GM19452 (cell line): ENCODE results near the gene TSNAX.

Experiments
- ATAC-seq: cut with Tn5 transposase; IDR thresholded peaks from one replicate; pipeline ENCODE4 v1.9.1; 2021; ENCODE audit not compliant: unreplicated experiment

TSNAX gene

DNA sequence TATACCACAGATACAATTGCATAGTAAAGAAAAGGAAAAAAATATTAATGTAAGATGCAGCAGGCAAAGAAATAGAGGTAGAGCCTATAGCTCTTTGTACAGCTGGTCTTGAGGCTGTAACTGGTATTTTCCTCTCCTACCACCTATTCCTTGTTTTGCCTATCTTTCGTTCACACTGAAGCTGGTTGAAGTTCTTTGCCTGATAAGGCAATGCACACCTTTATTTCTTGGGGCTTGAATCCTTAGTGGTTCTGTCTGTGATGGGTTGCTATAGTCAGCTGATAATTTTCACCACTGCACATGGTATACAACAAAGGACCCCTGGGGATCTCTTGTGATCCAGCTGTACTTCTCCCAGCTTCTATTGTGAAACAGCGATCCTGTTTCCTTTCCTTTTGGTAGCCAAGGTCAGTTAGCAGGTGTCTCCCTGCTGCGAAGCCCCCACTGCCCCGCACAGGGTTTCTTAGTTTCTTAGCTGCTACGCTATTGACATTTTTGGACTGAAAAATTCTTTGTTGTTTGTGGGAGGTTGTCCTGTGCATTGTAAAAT lies 9.9 kb upstream of the TSNAX start:
- no peak for ATAC-seq

DNA sequence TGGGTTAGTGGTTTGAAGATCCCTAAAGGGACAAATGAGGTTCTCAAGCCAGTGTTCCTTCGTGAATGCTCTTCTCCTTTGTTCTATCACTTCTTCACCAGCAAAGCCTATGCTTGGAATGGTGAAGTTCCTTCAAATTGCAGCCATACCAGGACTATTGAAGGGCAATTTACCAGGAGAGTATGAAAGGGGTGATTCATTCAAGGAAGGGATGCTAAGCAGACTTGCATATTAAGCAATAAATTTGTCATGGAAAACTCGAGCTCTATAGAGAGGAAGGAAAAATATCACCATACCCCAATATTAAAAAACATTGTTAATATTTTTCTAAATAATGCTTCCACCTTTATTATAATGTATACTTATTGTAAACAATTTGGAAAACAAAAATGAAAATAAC lies 9.3 kb upstream of the TSNAX start:
- no peak for ATAC-seq

DNA sequence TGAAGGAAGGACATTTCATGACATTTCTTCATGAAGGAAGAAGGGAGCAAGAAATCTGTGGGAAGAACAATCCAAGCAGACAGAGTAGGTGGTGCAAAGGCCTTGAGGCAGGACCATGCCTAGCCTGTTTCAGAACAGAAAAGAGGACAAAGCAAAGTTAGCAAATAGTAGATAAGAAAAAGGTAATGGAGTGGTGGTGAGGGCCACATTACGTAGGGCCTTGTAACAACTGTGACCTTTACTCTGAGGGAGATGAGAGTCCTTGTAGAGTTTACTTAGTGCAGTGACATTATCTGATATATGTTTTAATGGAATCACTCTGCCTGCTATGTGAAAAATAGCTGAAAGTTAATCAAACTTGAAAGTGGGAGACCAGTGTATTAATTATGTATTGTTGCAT lies 6.4 kb upstream of the TSNAX start:
- ATAC-seq, result no peak

DNA sequence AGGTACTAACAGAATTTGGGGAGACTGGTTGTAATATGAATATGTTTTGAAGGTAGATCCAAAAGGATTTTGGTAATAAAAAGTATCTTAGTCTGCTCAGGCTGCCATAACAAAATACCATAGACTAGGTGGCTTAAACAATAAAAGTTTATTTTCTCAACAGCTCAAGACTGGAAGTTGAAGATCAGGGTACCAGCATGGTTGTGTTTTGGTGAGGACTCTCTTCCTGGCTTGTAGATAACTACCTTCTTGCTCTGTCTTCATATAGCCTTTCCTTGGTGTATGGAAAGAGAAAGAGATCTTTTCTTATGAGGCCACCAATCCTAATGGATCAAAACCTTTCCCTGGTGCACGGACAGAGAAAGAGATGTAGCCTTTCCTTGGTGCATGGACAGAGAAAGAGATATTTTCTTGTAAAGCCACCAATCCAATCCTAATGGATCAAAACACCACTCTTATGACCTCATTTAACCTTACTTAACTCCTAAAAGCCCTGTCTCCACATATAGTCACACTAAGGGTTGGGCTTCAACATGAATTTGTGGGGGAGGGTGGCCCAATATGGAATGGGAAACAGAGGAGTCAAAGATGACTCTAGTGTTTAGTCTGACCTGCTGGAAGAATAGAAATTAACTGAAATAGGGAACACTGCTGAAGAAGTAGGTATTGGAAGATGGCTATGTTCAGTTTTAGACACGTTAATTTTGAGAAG lies 5.4 kb upstream of the TSNAX start:
- ATAC-seq, result no peak

DNA sequence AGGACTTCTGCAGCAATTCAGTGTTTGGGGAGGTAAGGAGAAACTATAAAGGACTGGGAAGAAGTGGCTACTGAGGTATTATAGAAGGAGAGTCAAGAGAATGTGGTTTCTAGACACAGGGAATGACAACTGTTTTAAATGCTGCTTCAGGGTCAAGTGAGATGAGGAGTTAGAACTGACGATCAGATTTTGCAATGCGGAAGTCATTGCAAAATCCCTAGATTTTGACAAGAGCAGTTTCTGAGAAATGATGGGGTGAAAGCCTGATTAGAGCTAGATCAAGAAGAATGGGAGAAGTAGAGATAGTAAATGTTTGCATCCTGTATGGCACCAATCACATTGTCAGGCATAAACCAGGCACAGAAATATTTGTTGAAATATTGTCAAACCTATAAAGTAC lies 4.7 kb upstream of the TSNAX start:
- ATAC-seq, result no peak

DNA sequence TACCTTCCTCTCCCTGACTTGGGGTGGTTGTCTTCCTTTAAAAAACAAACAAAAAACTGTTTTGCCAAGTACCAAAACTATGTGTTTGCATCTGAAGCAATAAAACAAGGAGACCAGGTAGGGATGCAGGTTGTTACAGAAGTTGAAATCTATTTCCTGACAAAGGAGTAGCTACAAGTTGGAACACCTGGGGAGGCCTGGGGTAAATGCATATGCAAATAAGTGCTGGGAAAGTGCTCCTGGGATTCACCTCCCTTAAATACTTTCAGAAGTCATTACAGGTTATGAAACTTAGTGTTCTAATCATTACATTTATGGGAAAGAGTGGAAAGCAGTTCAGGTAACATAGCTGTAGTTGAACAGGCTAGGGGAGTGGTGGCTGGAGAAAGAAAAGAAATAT lies 1.9 kb upstream of the TSNAX start:
- ATAC-seq, result no peak

DNA sequence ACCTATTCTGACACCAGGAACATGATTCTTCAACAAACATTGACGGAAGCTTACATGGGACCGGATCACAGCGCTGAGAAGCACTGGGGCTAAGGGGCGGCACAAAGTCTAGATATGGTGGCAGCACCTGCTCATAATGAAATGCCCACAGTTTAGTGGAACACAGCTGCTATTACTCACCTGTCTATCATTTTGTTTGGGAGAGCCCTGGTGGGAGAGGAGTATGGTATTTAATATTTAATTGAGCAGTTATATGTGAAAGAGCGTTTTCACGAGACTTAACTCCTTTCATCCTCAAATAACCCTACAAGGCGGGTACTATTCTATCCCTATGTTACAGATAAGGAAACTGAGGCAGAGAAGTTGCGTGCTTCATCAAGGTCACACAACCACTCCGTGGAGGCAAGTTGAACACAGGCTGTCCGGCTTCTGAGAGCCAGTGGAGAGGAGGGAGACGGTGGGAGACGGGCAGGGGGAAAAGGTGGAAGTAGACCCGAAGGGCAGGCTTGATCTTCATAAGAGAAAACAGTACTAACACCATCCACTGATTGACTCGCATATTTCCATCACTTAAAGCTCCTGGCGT lies 790 bp upstream of the TSNAX start:
- peak; percentile 14 for ATAC-seq

DNA sequence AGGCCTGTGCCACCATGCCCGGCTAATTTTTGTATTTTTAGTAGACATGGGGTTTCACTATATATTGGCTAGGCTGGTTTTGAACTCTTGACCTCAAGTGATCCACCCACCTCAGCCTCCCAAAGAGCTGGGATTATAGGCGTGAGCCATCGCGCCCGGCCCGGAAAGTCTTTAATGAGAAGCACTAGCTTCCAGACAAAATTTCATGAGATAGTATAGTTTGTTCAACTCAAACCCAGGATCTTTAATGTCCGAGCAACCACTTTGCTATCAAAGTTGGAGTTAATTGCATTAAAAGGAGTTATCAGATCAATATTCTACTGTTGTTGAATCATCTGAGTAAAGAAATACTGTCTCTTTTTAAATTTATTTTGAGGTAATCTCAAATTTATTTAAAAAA lies 4.8 kb downstream of the TSNAX start:
- no peak for ATAC-seq

DNA sequence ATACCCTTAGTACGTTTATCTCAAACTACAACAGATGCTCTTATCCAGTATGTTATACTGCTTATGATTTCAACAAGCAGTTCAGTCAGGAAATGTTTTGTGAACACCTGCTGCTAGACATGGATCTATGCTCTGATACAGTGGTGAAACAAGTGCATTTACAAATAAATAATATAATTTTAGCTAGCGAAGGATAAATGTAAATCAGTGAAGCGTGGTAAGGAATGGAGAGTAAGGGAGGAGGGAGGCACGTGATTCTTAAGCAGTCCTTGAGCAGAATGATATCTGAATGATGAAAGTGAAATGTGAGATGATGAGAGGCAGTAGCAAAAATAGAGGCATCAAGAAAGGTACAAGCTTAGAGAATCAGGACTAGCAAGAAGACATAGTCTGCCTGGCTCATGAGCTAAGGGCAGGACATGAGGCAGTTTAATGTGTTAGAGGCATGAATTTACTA lies 6.3 kb downstream of the TSNAX start:
- ATAC-seq, result no peak

DNA sequence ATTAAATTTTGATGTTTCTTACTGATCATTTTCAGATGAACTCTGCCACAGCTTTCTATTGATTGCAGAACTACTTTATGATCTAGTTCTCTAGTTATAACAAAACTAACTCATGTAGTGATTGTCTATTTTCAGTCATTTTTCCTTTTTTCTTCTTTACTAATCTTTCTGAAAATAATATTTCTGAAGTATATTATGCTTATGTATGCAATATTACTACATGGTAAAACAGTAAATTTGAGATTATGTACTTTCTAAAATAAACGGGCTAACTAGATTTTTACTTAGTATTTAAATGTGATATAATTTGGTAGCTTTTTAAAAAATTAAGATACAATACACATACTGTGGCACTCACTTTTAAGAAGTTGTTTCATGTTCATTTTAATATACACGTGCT lies 7.6 kb downstream of the TSNAX start:
- no peak for ATAC-seq

DNA sequence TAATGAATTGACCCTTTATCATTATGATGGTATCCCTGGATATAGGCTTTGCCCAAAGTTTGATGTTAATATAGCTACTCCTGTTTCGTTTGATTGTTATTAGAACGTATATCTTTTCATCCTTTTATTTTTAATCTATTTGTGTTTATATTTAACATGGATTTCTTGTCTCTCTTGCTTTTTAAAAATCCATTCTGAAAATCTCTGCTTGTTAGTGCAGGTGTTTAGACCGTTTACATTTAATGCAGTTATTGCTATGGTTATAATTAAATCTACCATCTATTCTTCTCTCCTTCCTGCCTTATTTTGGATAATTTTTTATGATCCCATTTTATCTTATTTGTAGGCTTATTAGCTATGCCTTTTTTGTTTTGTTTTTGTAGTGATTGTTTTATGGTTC lies 12.4 kb downstream of the TSNAX start:
- ATAC-seq, result no peak

DNA sequence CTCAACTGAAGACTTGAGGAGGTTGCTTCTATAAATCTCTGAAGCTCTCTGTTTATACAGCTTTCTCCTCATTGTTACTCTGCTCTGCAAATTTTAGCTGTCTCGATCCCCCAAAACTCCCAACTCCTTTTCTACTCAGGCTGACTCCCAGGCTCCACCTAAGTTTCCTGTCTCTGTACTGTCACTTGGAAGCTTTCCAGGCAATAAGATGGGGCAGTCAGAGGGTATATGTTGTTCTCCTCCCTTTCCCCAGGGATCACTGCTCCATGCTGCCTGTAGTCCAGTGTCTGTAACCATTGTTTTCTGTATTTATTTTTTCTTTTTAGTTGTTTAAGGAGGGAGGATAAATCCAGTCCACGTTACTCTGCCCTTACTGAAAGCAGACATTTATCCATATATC lies 13.4 kb downstream of the TSNAX start:
- no peak for ATAC-seq

DNA sequence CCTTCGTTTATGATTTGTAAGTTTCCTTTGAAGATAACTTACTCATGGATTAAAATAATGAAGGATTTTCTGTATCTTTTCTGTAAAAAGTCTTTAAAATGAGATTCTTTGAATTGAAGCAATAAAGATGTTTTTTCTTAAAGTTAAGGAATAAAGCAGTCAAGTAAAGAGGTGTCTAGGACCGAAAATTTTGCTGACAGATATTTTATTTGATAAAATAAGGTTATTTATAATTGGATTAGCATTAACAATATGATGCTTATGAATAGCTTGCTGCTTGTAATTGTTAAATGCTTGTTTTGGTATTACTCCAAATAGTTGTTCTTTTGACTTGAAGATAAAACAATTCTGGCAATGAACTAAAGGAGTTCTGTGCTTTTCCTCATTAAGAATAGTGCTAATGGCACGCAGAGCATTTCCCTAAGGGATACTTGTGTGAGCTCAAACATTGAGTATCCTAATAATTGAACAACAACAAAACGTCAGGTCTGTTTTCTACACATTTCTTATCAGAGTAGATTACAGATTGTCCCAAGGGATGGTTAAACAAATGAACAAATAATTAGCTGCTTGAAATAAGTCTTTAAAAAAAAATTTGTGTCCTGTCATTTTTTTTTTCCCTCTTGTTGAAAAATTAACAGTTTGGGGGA lies 16.6 kb downstream of the TSNAX start:
- no peak for ATAC-seq

DNA sequence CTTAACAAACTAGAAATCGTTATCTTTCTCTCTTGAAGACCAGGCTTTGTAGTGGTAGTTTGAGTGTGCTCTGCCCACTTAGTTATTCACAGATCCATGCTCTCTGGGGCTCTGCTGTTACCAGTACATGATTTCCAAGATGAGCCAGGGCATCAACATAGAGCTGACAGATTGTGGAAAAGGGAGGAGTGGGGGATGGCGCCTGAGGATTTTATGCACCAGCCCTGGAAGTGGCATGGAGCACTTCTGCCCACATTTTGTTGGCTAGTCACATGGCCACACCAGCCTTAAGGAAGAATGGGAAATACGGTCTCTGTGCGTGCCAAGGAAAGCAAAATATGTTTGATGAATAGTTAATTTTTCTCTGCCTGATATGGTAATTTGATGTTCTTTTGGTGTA lies 18.2 kb downstream of the TSNAX start:
- no peak for ATAC-seq

DNA sequence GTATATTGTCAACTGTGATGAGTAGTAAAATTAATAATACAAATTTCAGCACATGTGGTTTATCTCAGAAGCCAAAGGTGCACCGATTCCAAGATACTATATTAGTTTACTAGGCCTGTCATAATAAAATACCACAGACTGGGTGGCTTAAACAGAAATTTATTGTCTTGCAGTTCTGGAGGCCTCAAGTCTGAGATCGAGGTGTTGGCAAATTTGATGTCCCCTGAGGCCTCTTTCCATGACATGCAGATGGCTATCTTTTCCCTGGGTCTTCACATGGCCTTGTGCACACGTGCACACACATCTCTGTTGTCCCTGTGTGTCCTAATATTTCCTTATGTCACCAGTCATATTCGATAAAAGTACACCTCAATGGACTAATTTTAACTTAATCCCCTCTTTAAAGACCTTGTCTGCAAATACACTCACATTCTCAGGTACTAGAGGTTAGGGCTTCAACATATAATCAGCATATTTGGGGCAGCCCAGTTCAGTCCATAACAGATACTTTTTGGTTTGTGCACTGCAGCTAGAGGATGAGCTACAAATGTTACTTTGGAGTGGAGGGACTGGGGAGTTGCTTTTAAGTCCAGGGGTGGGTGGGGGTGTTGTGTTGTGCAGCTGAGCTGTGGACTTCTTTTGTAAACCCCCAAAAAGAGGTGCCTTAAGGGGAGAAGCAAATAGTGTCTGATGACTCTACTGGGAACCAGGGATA lies 21.4 kb downstream of the TSNAX start:
- ATAC-seq, result no peak

DNA sequence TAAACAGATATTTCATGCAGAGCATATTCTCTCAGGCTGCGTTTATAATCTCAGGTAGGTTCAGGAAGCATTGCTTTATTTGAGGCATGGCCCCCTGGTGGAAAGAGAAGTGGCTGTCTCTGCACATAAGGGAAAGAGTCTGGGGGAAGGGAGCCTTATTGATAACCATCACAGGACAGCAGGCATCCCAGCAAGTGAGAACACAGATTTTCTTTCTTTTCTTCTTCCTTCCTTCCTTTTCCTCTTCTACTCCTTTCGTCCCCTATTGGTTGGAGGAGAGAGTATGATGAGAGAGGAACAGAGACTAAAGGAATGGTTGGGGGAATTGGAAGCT lies 21.9 kb downstream of the TSNAX start:
- no peak for ATAC-seq

DNA sequence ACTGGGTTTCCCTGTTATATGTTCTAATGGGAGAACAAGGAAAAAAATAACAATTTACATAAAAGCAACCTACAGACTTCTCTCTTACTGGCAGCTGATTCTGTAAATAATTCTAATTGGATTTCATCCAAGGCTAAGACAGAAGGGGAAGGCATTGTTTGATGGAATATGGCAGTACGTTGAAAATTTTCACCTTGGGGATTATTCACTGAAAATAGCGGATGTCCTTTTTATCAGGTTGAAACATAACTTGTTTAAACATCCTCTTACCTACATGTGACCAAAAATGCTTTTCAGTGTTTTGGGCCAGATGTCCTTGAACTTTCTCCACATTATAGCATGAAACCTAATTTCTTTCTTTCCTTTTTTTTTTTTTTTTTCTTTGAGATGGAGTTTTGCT lies 24.9 kb downstream of the TSNAX start:
- no peak for ATAC-seq

DNA sequence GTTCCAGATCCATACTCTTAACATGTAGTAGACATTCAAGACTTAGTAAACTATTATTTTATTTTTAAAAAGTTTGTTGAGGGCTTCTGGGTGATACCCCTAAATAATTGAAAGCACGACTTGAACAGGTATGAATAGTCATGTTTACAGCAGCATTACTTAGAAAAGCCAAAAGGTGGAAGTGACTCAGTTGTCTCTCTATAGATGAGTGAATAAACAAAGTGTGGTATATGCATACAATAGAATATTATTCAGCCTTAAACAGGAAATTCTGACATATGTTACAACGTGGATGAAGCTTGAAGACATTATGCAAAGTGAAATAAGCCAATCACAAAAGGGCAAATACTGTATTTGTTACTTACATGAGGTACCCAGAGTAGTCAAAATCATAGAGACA lies 26.5 kb downstream of the TSNAX start:
- ATAC-seq, result no peak

DNA sequence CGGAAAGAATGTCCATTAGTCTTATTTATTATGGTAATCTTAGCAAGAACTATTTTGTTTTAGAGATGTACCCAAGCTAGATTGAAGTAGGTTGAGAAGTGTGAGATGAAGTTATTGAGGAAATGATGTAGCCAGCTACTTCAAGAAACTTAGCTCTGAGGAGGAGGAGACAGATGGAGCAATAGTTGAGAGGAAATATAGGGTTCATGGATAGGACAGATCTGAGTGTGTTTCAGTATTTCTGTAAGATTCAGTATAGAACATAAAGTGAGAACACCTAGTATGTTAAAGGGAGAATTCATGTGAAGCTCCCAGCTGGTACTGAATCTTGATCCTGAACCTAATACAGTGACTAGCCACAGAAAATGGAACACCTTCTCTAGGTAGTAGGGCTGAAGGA lies 28.9 kb downstream of the TSNAX start:
- ATAC-seq, result no peak

DNA sequence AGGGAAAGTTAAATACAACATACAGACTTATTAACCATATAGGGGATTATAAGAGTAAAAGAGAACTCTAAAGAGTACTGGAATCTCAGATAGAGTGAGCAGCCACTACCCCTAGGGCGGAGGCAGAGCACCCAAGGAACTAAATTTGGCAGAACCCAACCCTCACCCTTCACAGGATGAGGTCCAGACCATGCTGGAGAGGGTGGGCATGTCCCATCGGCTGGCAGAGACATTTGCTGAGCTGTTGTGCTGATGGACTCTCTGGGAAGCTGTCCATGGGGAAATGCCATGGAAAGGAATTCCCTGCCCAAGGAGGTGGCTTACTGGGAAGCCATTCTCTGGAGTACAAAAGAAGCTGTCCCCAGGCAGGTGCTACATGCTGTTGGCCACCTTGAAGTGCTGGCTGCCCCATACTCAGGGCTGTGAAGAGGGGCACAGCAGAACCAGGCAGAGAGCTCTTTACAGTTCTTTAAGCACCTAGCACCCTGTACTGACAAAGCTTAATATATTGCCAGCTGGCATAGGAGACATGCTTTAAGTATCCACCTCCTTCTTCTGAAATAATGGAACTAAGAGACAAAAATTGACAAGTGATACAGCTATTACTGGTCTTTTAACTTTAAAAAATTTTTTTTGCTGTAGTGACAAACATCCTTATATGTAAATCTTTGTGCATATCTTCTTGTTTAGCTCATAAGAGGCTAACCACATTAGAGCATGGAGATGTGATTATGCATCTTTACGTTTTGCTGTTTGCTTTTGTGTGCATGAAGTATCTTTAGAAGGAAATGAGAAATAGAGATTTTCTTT lies 29.6 kb downstream of the TSNAX start:
- ATAC-seq, result no peak

DNA sequence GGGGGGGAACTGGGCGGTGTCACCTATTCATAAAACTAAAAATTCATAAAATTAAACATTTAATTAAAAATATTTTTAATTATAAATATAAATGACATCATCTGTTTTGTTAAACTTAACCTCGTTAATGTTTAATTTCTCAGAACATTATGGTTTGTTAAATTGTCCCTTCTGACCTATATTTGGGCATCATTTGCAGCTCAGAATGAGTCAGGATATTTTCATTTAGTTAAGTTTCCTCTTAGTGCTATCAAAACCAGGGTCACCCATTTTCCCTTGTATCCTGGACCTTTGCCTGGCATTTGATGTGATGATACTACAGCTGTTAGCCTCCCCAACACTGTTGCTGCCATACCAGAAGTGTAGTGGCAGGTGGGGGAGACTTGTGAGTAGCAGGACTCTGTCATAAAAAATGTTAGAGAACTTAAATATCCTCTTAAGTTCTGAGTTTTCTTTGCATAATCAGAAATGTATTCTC lies 30.3 kb downstream of the TSNAX start:
- no peak for ATAC-seq
